ENCODE measurements around the gene C16orf82.
A peak's percentile ranks its signal among the peaks of the same experiment; 100 is the strongest.

C16orf82 gene

DNA sequence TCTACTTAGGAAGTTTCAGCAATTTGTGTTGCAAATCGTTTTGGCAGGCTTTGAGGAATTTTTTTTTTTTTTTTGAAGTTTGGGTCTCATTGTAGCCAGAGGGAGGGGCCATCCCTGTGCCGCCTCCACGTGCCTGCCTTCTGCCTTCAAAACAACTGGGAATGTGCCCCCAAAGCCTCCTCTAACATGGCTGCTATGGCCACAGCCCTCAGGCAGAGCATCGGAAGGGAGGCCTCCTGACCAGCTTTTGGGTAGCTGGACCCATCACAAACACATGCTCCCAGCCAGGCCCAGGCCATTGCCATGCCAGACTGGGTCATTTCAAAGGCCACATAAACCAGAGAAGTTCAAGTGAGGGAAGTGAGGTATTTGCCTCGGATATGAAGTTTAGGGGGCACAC is 21.5 kb downstream of the C16orf82 start:
- no peak for DNase-seq (ENCODE audit: low read depth)

DNA sequence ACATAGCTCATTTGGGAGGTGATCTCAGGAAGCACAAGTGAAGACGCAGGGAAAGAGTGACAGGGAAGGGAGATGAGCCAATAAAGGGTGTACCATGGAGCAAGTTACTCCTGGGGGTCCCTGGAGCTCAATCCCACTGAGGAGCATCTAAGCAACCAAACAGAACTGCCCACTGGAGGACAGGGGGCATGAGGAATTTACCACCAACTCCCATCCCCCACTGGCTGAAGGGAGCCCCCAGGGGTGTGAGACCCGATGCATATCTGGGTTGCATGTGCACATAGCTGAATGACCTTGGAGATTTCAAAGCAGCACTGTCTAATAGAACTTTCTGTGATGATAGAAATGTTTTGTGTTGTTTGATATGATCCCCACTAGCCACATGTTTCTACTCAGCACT is 29.6 kb downstream of the C16orf82 start:
- DNase-seq (ENCODE audit: low read depth): no peak

DNA sequence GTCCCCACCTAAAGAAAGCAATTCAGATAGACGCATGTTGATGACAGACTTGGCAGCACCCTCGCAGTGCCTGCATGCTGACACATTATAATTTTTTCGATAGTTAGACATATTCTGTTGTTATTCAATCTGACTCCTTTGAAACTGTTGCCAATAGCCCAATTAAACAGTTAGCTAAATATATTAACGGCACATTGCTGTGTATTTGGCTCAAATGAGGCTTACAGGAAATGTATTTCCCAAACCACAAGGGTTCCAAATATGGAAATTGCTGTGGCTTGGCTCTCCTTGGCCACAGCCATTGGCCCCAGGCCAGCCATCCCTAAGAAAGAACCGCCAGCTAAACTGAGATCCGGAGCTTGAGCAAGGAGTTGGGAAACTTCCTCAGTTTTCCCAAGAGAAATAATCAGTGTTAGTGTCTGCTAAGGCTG is 31.1 kb downstream of the C16orf82 start:
- no peak for DNase-seq (ENCODE audit: low read depth)

DNA sequence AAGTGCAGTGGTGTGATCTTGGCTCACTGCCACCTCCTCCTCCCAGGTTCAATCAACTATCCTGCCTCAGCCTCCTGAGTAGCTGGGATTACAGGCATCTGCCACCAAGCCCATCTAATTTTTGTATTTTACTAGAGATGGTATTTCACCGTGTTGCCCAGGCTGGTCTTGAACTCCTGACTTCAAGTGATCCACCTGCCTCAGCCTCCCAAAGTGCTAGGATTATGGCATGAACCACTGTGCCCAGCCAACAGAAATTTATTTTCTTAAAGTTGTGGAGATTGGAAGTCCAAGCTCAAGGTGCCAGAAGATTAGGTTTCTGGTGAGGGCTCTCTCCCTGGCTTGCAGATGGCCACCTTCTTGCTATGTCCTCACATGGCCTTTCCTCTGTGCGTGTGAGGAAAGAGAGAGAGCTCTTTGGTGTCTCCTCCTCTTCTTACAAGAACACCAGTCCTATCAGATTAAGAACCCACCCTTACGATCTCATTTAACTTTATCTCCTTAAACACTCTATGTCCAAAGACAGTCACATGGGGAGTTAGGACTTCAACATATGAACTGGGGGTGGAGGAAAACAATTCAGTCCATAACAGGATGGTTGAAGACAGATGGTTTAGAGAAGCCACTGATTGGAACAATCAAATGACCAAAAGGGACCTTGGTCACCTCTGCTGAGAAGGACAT is 31.8 kb downstream of the C16orf82 start:
- DNase-seq (ENCODE audit: low read depth): no peak

DNA sequence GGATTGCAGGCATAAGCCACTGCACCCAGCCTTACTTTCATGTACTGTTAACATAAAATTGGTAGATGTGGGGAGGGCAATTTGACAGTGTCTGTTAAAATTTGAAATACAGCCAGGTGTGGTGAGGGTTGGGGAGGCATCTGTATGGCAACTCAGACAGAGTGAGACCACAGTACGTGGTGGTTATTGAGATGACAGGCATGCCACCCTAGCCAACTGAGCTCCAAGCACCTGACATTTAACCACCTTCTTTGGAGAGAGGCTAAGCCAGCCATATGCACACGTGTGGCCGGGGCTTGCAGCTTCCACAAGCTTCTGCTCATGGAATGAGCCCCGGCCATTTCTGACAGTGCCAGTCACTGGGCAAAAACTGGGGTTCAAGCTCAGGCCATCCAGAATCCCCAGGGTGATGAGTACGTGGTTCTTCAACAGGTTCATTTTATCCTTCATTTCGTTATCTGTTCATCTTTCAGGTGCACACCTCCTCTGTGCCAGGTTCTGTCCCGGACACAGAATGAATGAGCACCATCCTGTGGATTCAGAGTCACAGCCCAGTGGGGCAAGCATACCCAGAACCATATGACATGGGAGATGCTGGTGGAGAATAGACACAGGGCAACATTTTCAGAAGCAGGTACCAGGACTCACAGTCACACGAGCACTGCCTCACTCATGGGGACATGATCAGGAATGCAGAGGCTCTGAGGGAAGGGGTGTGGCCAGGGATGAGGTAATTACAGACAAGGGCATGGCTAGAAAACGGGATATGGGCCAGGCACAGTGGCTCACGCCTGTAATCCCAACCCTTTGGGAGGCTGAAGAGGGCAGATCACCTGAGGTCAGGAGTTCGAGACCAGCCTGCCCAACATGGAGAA is 36.2 kb downstream of the C16orf82 start:
- no peak for DNase-seq (ENCODE audit: low read depth)

DNA sequence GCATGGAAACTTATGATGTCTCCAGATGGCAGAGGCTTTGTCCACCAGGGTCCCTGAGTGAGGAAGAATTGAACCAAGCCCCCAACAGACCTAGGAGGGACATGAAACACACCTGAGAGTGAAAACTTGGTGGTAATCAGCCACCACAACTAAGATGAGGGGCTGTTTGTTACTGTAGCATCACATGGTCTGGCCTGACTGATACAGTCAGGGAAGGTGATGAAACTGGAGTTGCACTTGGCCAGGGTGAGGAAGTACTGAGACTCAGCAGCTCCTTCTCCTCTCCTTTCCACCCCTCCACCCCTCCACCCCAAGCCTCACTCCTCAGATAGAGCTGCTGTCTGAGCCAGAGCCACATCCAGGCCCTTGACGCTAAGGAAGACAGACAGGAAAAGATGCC is 37.2 kb downstream of the C16orf82 start:
- DNase-seq (ENCODE audit: low read depth): no peak

DNA sequence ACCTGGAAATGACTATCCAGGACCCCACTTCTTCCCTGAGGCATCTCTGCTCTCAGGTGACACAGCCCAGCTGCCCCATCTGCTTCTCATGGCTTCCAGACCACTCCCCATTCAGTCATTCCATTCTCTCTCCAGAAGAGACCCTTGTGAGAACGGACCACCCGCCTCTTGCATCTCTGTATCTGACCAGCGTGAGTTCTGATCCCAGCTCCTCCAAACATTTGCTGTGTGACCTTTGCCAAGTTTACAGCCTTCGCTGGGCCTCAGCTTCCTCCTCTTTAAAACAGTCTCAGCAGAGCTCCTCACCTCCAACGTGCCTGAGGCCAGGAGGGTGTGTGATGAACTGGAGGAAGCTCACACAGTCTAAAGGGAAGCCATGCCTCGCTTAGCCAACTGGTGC is 39.6 kb downstream of the C16orf82 start:
- DNase-seq (ENCODE audit: low read depth): no peak

DNA sequence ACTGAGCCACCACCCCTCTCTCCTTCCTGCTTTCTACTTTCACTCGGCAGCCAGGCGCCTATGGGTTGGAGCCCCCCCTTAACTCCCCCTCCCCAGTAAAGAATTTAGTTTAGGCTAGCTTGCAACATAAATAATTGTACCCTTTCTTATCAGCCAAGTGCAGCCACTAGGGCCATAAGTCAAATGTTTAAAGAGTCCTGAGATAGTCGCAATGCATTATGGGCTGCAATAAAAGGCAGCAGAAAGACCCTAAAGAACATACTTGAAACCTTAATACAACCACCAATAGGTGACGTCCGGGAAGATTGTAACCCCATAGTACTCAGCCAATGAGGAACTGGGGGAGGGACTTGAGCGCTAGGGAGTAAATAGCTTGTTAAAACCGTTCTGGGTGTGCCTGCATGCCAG is 40.5 kb downstream of the C16orf82 start:
- no peak for DNase-seq (ENCODE audit: low read depth)

DNA sequence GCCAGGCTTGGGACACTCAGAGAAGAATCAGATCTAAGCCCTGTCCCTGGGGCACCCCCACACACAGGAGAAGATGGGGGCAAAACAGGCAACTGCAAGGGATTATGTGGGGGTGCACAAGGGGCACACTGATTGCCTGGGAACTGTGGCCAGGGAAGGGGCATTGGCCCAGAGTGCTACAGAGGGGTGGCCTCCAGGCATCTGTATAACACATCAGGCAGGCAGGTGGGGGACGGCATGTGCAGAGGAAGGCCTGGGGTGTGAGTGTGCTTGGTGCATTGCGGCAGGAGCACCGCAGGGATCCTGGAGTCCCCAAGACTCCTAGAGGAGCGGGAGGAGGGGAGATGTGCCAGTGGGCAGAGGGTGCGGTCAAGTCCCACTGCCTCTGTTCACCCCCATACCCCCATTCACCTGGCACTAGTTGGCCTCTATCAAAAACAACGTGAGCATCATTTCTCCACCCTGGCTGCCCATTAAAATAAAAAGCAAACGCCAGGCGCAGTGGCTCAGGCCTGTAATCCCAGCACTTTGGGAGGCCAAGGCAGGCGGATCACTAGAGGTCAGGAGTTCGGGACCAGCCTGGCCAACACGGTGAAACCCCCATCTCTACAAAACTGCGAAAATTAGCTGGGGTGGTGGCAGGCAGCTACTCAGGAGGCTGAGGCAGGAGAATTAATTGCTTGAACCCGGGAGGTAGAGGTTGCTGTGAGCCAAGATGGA is 41.5 kb downstream of the C16orf82 start:
- no peak for DNase-seq (ENCODE audit: low read depth)

DNA sequence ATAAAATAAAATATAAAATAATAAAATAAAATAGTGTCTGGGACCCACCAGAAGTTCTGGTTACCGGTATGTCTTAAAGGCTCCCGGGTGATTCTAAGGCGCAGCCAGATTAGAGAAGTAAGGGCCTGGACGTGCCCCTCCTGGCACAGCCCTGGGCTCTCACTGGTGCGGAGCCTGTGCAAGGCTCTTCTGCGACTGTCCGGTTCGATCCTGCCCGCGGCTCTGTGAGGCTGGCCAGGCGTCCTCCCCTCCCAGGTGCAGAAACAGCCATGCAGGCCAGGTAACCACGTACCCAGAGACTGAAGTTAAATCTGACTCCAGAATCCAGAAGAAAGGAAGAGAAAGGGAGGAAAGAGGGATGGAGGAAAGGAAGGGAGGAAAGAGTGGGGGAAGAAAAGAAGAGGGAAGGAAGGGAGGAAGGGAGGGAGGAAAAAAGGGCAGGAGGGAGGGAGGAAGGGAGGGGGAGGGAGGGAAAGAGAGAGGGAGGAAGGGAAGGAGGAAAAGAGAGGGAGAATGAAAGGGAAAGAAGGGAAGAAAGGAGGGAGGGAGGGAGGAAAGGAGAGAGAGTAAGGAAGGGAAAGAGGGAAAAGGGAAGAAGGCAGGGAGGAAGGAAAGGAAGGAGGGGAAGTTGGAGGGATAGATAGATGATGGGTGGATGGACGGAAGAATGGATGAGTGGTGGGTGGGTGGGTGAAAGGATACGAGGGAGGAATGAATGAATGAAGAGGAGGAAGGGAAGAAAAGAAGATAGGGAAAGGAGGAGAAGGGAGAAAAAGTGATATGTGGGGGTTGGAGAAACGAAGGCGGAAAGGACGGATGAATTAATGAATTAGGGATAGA is 42.3 kb downstream of the C16orf82 start:
- no peak for DNase-seq (ENCODE audit: low read depth)

DNA sequence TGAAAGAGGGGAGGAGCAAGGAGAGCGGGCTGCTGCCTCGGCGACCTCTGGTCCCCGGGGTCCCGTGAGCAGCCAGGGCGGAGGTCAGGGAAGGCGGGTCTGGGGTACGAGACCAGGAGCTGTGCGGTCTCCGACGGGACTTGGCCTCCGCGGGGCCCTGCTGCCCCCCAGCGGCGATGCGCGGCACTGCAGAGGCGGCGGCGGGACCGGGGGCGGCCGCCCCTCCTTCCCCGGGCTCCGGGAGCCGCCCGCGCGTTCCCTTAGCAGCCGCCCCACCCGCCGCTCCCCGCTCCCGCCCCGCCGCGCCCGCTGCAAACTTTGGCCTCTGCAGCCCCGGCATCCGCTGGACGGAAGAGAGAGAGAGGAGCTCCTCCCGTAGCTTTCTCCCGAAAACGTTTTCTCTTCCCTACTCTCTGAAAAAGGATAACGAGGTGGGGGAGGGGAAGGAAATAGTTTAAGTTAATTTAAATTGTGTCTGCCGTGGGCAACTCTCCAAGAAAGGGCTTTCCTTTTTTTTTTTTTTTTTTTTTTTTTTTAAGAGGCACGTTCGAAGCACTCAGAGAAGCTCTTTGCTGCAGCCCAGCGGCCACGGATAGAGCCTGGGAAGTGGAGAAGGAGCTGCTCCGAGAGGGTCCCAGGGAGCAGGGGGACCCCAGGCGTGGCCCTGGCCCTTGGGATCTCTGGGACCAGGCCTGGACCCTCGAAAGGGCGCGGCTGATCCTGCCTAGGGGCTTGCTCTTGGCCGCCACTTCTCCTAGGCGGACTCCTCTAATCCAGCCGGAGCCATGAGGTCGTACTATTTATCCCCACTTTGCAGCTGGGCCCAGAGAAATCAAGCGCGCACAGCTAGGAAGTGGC is 43.2 kb downstream of the C16orf82 start:
- peak; percentile 59 for DNase-seq (ENCODE audit: low read depth)

DNA sequence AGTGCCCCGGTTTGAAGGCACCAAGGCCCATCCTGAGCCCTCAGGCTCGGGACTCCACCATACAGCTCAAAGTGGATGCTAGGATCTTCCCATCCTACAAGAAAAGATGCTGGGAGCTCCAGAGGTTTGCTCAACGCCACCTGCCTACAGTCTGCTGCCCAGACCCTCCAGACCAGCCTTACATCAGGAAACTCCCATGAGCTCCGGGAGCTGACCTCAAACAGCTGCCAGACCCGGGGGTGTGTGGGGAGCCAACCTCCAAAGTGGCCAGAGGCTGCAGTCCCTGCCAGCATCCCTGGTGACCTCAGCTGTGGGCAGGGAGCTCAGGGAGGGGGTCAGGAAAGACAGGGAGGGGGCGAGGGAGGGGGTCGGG is 43.8 kb downstream of the C16orf82 start:
- DNase-seq (ENCODE audit: low read depth): no peak

DNA sequence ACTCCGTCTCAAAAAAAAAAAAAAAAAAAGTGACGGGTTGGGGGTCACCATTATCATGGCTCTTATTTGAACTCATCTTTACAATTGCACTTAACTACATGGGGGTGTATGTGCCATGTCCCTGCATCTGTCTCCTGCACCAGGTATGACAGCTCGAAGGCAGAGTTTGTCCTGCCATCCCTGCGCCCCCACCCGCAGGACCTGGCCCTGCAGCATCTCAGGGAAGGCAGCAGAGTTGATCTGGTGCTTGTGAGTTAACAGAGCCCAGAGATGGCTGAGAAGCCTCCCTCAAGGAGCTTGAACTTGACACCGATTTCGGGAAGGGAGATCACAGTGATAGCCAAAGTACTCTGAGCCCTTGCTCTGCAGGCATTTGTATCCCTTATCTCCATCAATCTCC is 44.8 kb downstream of the C16orf82 start:
- DNase-seq (ENCODE audit: low read depth): no peak

DNA sequence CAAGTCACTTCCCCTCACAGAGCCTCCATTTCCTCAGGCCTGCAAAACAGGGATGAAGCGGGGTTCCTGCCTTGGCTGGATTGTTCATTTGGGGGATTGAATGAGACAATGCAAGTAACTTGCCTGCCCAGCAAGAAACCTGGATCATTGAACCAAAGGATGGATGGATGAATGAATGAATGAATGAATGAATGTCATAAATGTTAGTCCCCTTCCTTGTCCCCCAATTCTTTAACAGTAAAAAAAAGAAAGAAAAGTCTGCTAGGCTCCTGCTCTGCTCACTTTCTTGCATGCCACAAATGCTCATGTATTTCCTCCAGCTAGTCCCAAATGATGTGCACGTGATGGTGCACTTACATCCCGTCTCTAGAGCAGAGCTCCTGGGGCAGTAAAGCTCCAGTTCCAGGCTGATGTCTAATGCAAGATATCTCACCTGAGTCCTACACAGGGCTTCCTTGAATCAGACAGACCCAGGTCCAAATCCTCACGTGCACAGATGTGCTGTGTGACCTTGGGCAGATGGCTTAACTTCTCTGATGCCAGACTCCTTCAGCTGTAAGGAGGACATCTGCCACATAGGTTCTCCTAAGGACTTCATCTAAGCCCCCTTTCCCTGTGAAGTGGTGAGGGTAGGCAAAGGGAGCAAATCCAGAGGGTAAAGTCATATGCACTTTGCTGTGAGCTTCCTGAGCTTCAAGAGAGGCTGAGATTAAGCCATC is 45.5 kb downstream of the C16orf82 start:
- no peak for DNase-seq (ENCODE audit: low read depth)

DNA sequence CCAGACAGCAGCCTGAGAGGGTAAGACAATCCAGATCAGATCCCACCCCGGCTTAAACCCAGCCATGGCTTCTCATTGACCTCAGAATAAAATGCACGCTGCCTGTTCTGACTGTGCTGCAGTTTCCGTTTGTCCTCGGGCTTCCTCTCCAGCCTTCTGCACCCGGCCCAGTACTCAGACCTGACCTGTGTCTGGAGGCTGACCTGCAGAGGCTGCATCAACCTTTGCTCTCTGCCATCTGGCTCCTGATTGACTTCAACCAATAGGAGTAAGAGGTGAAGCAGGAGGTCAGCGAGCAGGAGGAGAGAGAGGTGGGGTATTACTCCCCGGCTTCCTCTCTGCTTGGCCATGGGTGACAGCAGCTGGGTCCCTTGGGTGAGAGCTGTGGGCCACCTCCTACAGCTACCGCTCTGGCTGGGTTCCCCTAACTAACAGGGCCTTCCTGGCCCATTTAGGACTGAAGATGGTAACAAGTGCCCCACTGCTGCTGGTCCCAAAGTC is 46.7 kb downstream of the C16orf82 start:
- DNase-seq (ENCODE audit: low read depth): no peak

DNA sequence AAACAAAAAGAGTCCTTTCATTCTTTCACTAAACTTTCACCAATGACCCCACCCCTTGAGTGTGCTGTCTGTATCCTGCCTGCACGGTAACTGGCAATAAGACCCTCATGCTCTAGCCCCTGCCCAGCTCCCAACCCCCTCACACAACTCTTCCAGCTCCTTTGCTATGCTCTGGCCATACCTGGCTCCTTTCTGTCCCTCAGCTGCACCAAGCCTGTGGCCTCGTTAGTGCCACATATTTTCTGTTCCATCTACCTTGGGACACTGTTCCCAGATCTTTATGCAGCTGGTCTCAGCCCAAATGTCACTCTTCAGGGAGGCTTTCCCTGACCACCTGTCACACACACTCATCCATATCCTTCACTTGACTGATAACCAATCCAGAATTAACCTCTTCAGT is 47.3 kb downstream of the C16orf82 start:
- DNase-seq (ENCODE audit: low read depth): no peak

DNA sequence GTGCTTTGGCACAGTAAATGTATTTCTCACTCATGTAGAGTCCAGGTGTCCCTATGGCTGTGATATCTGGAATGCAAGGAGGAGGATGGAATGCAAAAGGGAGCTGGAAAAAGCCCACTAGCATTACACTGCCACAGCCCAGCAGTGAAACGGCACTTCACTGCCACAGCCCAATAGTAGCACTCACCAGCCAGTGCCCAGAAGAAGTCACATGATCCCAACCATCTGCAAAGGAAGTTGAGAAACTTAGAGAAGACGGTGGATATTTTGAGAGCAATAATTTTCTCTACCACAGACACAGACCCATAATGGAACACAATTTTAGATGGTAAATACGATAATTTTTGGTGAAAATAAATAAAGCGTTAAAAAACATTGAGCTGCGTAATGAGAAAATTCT is 51.8 kb downstream of the C16orf82 start:
- DNase-seq (ENCODE audit: low read depth): no peak

Measured in stimulated activated CD8-positive, alpha-beta memory T cell treated with anti-CD3 and anti-CD28 coated beads, Interleukin-15, amount 100 ng/mL, for 1 hour (primary cell).